ENCODE results near the gene HMGN5.

DNA sequence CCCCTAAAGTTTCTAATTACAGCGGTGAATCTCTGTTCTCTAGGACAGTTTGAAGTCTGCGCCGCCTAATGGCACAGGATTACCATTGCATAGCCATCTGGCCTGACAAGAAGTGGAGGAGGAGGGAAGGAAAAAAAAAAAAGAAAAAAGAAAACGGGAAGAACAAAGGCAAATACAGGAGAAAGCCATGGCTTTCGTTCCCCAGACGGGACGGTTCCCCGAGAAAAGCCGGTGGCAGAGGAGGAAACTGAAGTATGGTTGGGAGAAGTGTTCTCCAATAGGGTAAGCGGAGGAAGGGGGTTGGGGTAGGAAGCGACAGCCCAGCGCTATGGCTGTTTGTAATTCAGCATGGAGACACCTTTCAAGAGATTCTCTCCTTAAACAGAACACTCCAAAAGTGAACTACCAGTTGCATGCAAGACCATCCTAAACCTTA is 80.8 kb downstream of the HMGN5 start:
- TF ChIP-seq, protein P1, sequence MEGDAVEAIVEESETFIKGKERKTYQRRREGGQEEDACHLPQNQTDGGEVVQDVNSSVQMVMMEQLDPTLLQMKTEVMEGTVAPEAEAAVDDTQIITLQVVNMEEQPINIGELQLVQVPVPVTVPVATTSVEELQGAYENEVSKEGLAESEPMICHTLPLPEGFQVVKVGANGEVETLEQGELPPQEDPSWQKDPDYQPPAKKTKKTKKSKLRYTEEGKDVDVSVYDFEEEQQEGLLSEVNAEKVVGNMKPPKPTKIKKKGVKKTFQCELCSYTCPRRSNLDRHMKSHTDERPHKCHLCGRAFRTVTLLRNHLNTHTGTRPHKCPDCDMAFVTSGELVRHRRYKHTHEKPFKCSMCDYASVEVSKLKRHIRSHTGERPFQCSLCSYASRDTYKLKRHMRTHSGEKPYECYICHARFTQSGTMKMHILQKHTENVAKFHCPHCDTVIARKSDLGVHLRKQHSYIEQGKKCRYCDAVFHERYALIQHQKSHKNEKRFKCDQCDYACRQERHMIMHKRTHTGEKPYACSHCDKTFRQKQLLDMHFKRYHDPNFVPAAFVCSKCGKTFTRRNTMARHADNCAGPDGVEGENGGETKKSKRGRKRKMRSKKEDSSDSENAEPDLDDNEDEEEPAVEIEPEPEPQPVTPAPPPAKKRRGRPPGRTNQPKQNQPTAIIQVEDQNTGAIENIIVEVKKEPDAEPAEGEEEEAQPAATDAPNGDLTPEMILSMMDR (IDR thresholded peaks at IDR 0.05; ENCODE audit: control extremely low read depth in 1 of 3, insufficient read depth in 1 of 3, low read depth in 1 of 3, low read length in 3 of 3) = peak; percentile 4 to 36 (median 33)
- TF ChIP-seq CBX5 (IDR thresholded peaks at IDR 0.05; ENCODE audit: low read depth, low read length) (no peak), JUN (IDR thresholded peaks at IDR 0.05; ENCODE audit: low read depth, low read length) (no peak), BACH1 (IDR thresholded peaks at IDR 0.05; ENCODE audit: low read length) (no peak), SIN3A (conservative IDR thresholded peaks at IDR 0.05 in 1 of 2, IDR thresholded peaks at IDR 0.05 in 1 of 2; ENCODE audit: low read depth in 1 of 2, low read length in 2 of 2) (peak in 1 of 2 experiments; percentile 18; a peak in 1 of 4 replicates), PHF8 (conservative IDR thresholded peaks at IDR 0.05; ENCODE audit: low read depth, low read length) (no peak), BRCA1 (IDR thresholded peaks at IDR 0.05; ENCODE audit: low read depth, low read length) (no peak), TAF1 (IDR thresholded peaks at IDR 0.05; ENCODE audit: low read depth, low read length) (peak; percentile 9; the same call in 1 of the 2 replicates), POLR2A (IDR thresholded peaks at IDR 0.05; ENCODE audit: control extremely low read depth in 1 of 2, low read depth in 2 of 2, low read length in 2 of 2) (peak in 1 of 2 experiments; percentile 18; a peak in 2 of 3 replicates), FOSL1 (IDR thresholded peaks at IDR 0.05; ENCODE audit: insufficient read depth, low read depth, low read length) (no peak)
- TF ChIP-seq, protein P2, sequence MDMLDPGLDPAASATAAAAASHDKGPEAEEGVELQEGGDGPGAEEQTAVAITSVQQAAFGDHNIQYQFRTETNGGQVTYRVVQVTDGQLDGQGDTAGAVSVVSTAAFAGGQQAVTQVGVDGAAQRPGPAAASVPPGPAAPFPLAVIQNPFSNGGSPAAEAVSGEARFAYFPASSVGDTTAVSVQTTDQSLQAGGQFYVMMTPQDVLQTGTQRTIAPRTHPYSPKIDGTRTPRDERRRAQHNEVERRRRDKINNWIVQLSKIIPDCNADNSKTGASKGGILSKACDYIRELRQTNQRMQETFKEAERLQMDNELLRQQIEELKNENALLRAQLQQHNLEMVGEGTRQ (IDR thresholded peaks at IDR 0.05; ENCODE audit: low read length) = no peak
- TF ChIP-seq, protein P3, sequence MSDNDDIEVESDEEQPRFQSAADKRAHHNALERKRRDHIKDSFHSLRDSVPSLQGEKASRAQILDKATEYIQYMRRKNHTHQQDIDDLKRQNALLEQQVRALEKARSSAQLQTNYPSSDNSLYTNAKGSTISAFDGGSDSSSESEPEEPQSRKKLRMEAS (IDR thresholded peaks at IDR 0.05) = no peak
- TF ChIP-seq, protein P4, sequence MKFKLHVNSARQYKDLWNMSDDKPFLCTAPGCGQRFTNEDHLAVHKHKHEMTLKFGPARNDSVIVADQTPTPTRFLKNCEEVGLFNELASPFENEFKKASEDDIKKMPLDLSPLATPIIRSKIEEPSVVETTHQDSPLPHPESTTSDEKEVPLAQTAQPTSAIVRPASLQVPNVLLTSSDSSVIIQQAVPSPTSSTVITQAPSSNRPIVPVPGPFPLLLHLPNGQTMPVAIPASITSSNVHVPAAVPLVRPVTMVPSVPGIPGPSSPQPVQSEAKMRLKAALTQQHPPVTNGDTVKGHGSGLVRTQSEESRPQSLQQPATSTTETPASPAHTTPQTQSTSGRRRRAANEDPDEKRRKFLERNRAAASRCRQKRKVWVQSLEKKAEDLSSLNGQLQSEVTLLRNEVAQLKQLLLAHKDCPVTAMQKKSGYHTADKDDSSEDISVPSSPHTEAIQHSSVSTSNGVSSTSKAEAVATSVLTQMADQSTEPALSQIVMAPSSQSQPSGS (IDR thresholded peaks at IDR 0.05; ENCODE audit: low read length) = no peak

Measured in H1 (cell line).